Measurements from ENCODE around the gene EPHB2.
A peak's percentile ranks its signal among the peaks of the same experiment; 100 is the strongest.

The EPHB2 gene

GRCh38 chr1:22967833-22968232 lies 257.2 kb downstream of the EPHB2 start:
- DNase-seq = no peak

DNA sequence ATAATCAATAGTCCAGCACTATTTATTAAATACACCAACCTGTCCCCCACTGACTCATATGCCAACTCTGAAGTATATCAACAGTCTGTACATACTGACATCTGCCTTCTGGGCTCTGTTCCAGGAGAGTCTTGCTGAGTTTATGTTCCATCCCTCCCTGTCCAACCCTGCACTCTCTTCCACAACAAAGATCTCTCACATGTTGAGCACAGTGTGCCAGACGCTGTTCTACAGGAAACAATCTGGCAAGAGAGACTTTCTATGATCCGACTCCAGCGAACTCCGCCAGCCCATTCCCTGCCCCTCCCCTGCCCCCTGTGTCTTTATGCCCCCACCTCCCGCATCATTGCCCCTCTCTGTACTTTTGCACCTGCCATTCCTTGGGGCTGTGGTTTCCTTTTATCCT lies 258.7 kb downstream of the EPHB2 start:
- peak; percentile 96 for DNase-seq

GRCh38 chr1:22970096-22970495 lies 259.5 kb downstream of the EPHB2 start:
- no peak for DNase-seq

Data from NCI-H345 (cell line).